ENCODE data around the gene NUDT5.

NUDT5 gene

GRCh38 chr10:12193193-12193592 is 2.5 kb downstream of the NUDT5 start:
- Histone ChIP-seq H3K79me1 (ENCODE audit: low read depth, low read length) (peaks cover 4% of the 10 kb centered on the region), H3K27ac (replicated peaks; ENCODE audit: low read length) (no peak overlapping the region), H3K4me2 (ENCODE audit: insufficient read depth, low read length, poor library complexity, severe bottlenecking) (no peak overlapping the region), H3K9ac (ENCODE audit: low read depth, low read length, poor library complexity) (no peak overlapping the region), H3K23ac (ENCODE audit: low read depth, low read length, poor library complexity) (no peak overlapping the region), H4K91ac (ENCODE audit: low read depth, low read length, poor library complexity) (no peak overlapping the region), H3K27me3 (ENCODE audit: control insufficient read depth in 3 of 3, insufficient read depth in 3 of 3, low read depth in 1 of 3, low read length in 3 of 3) (no peaks in the 10 kb centered on the region), H2BK15ac (ENCODE audit: low read length) (no peak overlapping the region), H3K4me3 (ENCODE audit: low read length in 2 of 2) (no peak overlapping the region), H4K8ac (ENCODE audit: low read depth, low read length) (no peak overlapping the region), H3K4ac (ENCODE audit: low read length) (no peak overlapping the region), H3K14ac (ENCODE audit: low read length) (no peak overlapping the region), H3K18ac (ENCODE audit: low read length) (no peak overlapping the region), H2BK5ac (ENCODE audit: low read length) (no peak overlapping the region), H3K9me3 (replicated peaks in 1 of 2; ENCODE audit: control insufficient read depth in 2 of 2, insufficient read depth in 1 of 2, low read depth in 1 of 2, low read length in 2 of 2) (no peaks in the 10 kb centered on the region), H2AFZ (ENCODE audit: low read length) (no peak overlapping the region), H3K4me1 (ENCODE audit: control insufficient read depth in 2 of 2, insufficient read depth in 1 of 2, low read depth in 1 of 2, low read length in 2 of 2) (peaks cover 0 to 2% of the 10 kb centered on the region in 2 donors), H3K36me3 (replicated peaks in 1 of 2; ENCODE audit: control insufficient read depth in 2 of 2, insufficient read depth in 2 of 2, low read length in 2 of 2) (peaks cover 2 to 23% of the 10 kb centered on the region in 2 donors), H2BK12ac (ENCODE audit: low read length) (no peak overlapping the region), H2BK120ac (ENCODE audit: low read depth, low read length) (no peak overlapping the region), H2AK5ac (ENCODE audit: low read depth, low read length) (no peak overlapping the region)
- no peak for DNase-seq (ENCODE audit: low spot score)
- WGBS, 2 donors (ENCODE audit: extremely low coverage in 2 of 2, insufficient read length in 2 of 2, insufficient replicate concordance in 1 of 2): no CpG with 5 or more reads among the region's 5 CpGs

- no peak overlapping the region for H3K4ac ChIP-seq (ENCODE audit: low read length)
- H3K9ac ChIP-seq (ENCODE audit: low read depth, low read length, poor library complexity): no peak overlapping the region
- H3K9me3 ChIP-seq (replicated peaks in 1 of 2; ENCODE audit: control insufficient read depth in 2 of 2, insufficient read depth in 1 of 2, low read depth in 1 of 2, low read length in 2 of 2): no peaks in the 10 kb centered on the region
- no peak overlapping the region for H3K18ac ChIP-seq (ENCODE audit: low read length)
- peaks cover 5 to 33% of the 10 kb centered on the region in 2 donors for H3K36me3 ChIP-seq (replicated peaks in 1 of 2; ENCODE audit: control insufficient read depth in 2 of 2, insufficient read depth in 2 of 2, low read length in 2 of 2)
- H4K91ac ChIP-seq (ENCODE audit: low read depth, low read length, poor library complexity): no peak overlapping the region
- DNase-seq (ENCODE audit: low spot score): no peak
- WGBS, 2 donors (ENCODE audit: extremely low coverage in 2 of 2, insufficient read length in 2 of 2, insufficient replicate concordance in 1 of 2): no CpG with 5 or more reads among the region's 3 CpGs
- H3K4me3 ChIP-seq (ENCODE audit: low read length in 2 of 2): no peak overlapping the region
- H3K14ac ChIP-seq (ENCODE audit: low read length): no peak overlapping the region
- H2BK15ac ChIP-seq (ENCODE audit: low read length): no peak overlapping the region
- H3K79me1 ChIP-seq (ENCODE audit: low read depth, low read length): peaks cover 2% of the 10 kb centered on the region
- no peak overlapping the region for H3K4me2 ChIP-seq (ENCODE audit: insufficient read depth, low read length, poor library complexity, severe bottlenecking)
- H3K27ac ChIP-seq (replicated peaks; ENCODE audit: low read length): no peak overlapping the region
- no peak overlapping the region for H2AFZ ChIP-seq (ENCODE audit: low read length)
- H2BK12ac ChIP-seq (ENCODE audit: low read length): no peak overlapping the region
- no peaks in the 10 kb centered on the region for H3K27me3 ChIP-seq (ENCODE audit: control insufficient read depth in 3 of 3, insufficient read depth in 3 of 3, low read depth in 1 of 3, low read length in 3 of 3)
- H3K23ac ChIP-seq (ENCODE audit: low read depth, low read length, poor library complexity): no peak overlapping the region
- no peak overlapping the region for H2AK5ac ChIP-seq (ENCODE audit: low read depth, low read length)
- H4K8ac ChIP-seq (ENCODE audit: low read depth, low read length): no peak overlapping the region
- H2BK5ac ChIP-seq (ENCODE audit: low read length): no peak overlapping the region
- peaks cover 0 to 2% of the 10 kb centered on the region in 2 donors for H3K4me1 ChIP-seq (ENCODE audit: control insufficient read depth in 2 of 2, insufficient read depth in 1 of 2, low read depth in 1 of 2, low read length in 2 of 2)
- H2BK120ac ChIP-seq (ENCODE audit: low read depth, low read length): no peak overlapping the region
Observed at GRCh38 chr10:12191715-12192114, 4.0 kb downstream of the NUDT5 start.

- no peak overlapping the region for H3K4me3 ChIP-seq (ENCODE audit: low read length in 2 of 2)
- H2BK12ac ChIP-seq (ENCODE audit: low read length): no peak overlapping the region
- no peak overlapping the region for H3K4me2 ChIP-seq (ENCODE audit: insufficient read depth, low read length, poor library complexity, severe bottlenecking)
- no peak overlapping the region for H2BK15ac ChIP-seq (ENCODE audit: low read length)
- no peak overlapping the region for H2BK120ac ChIP-seq (ENCODE audit: low read depth, low read length)
- H3K18ac ChIP-seq (ENCODE audit: low read length): no peak overlapping the region
- no CpG with 5 or more reads among the region's 10 CpGs for WGBS, 2 donors (ENCODE audit: extremely low coverage in 2 of 2, insufficient read length in 2 of 2, insufficient replicate concordance in 1 of 2)
- no peak overlapping the region for H2BK5ac ChIP-seq (ENCODE audit: low read length)
- H3K9ac ChIP-seq (ENCODE audit: low read depth, low read length, poor library complexity): no peak overlapping the region
- no peak for DNase-seq (ENCODE audit: low spot score)
- H4K91ac ChIP-seq (ENCODE audit: low read depth, low read length, poor library complexity): no peak overlapping the region
- no peak overlapping the region for H2AFZ ChIP-seq (ENCODE audit: low read length)
- H2AK5ac ChIP-seq (ENCODE audit: low read depth, low read length): no peak overlapping the region
- no peak overlapping the region for H3K27ac ChIP-seq (replicated peaks; ENCODE audit: low read length)
- no peaks in the 10 kb centered on the region for H3K79me1 ChIP-seq (ENCODE audit: low read depth, low read length)
- H3K36me3 ChIP-seq (replicated peaks in 1 of 2; ENCODE audit: control insufficient read depth in 2 of 2, insufficient read depth in 2 of 2, low read length in 2 of 2): peaks cover 9 to 54% of the 10 kb centered on the region in 2 donors
- no peak overlapping the region for H3K23ac ChIP-seq (ENCODE audit: low read depth, low read length, poor library complexity)
- H3K4ac ChIP-seq (ENCODE audit: low read length): no peak overlapping the region
- no peaks in the 10 kb centered on the region for H3K27me3 ChIP-seq (ENCODE audit: control insufficient read depth in 3 of 3, insufficient read depth in 3 of 3, low read depth in 1 of 3, low read length in 3 of 3)
- no peak overlapping the region for H3K14ac ChIP-seq (ENCODE audit: low read length)
- H3K9me3 ChIP-seq (replicated peaks in 1 of 2; ENCODE audit: control insufficient read depth in 2 of 2, insufficient read depth in 1 of 2, low read depth in 1 of 2, low read length in 2 of 2): no peaks in the 10 kb centered on the region
- H4K8ac ChIP-seq (ENCODE audit: low read depth, low read length): no peak overlapping the region
- H3K4me1 ChIP-seq (ENCODE audit: control insufficient read depth in 2 of 2, insufficient read depth in 1 of 2, low read depth in 1 of 2, low read length in 2 of 2): peaks cover 0 to 2% of the 10 kb centered on the region in 2 donors
Observed at GRCh38 chr10:12189426-12189825, 6.3 kb downstream of the NUDT5 start.

- Histone ChIP-seq H2AFZ (ENCODE audit: low read length) (no peak overlapping the region), H2BK120ac (ENCODE audit: low read depth, low read length) (no peak overlapping the region), H3K23ac (ENCODE audit: low read depth, low read length, poor library complexity) (no peak overlapping the region), H3K4me2 (ENCODE audit: insufficient read depth, low read length, poor library complexity, severe bottlenecking) (no peak overlapping the region), H3K9me3 (replicated peaks in 1 of 2; ENCODE audit: control insufficient read depth in 2 of 2, insufficient read depth in 1 of 2, low read depth in 1 of 2, low read length in 2 of 2) (no peaks in the 10 kb centered on the region), H3K4ac (ENCODE audit: low read length) (no peak overlapping the region), H3K27ac (replicated peaks; ENCODE audit: low read length) (no peak overlapping the region), H4K8ac (ENCODE audit: low read depth, low read length) (no peak overlapping the region), H3K79me1 (ENCODE audit: low read depth, low read length) (no peaks in the 10 kb centered on the region), H2AK5ac (ENCODE audit: low read depth, low read length) (no peak overlapping the region), H3K18ac (ENCODE audit: low read length) (no peak overlapping the region), H2BK12ac (ENCODE audit: low read length) (no peak overlapping the region), H3K4me3 (ENCODE audit: low read length in 2 of 2) (no peak overlapping the region), H3K27me3 (ENCODE audit: control insufficient read depth in 3 of 3, insufficient read depth in 3 of 3, low read depth in 1 of 3, low read length in 3 of 3) (no peaks in the 10 kb centered on the region), H3K4me1 (ENCODE audit: control insufficient read depth in 2 of 2, insufficient read depth in 1 of 2, low read depth in 1 of 2, low read length in 2 of 2) (no peaks in the 10 kb centered on the region), H2BK15ac (ENCODE audit: low read length) (no peak overlapping the region), H4K91ac (ENCODE audit: low read depth, low read length, poor library complexity) (no peak overlapping the region), H2BK5ac (ENCODE audit: low read length) (no peak overlapping the region), H3K14ac (ENCODE audit: low read length) (no peak overlapping the region), H3K9ac (ENCODE audit: low read depth, low read length, poor library complexity) (no peak overlapping the region), H3K36me3 (replicated peaks in 1 of 2; ENCODE audit: control insufficient read depth in 2 of 2, insufficient read depth in 2 of 2, low read length in 2 of 2) (peaks cover 9 to 58% of the 10 kb centered on the region in 2 donors)
- no CpG with 5 or more reads among the region's 6 CpGs for WGBS, 2 donors (ENCODE audit: extremely low coverage in 2 of 2, insufficient read length in 2 of 2, insufficient replicate concordance in 1 of 2)
- DNase-seq (ENCODE audit: low spot score): no peak
Observed at GRCh38 chr10:12188656-12189055, 7.0 kb downstream of the NUDT5 start.
